NB4 (cell line): Measurements from ENCODE around the gene MAP3K14.

Experiments
- CTCF ChIP-seq: IDR thresholded peaks from one replicate; pipeline ENCODE4 v1.5.1; 2012; ENCODE audit warnings: low read depth, low read length
- MYC ChIP-seq: IDR thresholded peaks from 2 replicates; pipeline ENCODE4 v1.6.1; 2011; ENCODE audit warnings: low read depth, low read length
- POLR2A ChIP-seq: IDR thresholded peaks from 2 replicates; pipeline ENCODE4 v1.6.1; 2011; ENCODE audit warnings: mild to moderate bottlenecking; ENCODE audit not compliant: insufficient read length; ENCODE audit errors: extremely low read depth
- TF ChIP-seq, protein P1 (sequence below): IDR thresholded peaks from 2 replicates; pipeline ENCODE4 v1.6.1; 2011; ENCODE audit warnings: low read depth, low read length

- TF ChIP-seq, protein P1, sequence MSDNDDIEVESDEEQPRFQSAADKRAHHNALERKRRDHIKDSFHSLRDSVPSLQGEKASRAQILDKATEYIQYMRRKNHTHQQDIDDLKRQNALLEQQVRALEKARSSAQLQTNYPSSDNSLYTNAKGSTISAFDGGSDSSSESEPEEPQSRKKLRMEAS, result no peak
- TF ChIP-seq CTCF (no peak), POLR2A (no peak), MYC (no peak)
Measured at GRCh38 chr17:45264430-45264829, 52.4 kb downstream of the MAP3K14 start.
